HepG2 (cell line): ENCODE measurements around the gene CIAO2B. TPM values are rescaled to one million over a fixed set of nuclear protein-coding genes. Genes with fewer than 3 reads are reported as not detected.

Experiments
- SAP130 ChIP-seq: IDR thresholded peaks from 2 replicates; pipeline ENCODE4 v1.6.1; 2016; ENCODE audit warnings: low read depth
- XRCC5 ChIP-seq: fragments of 200-400 bp; formaldehyde crosslinking; optimal IDR thresholded peaks from 2 replicates; pipeline ENCODE3; 2017; ENCODE audit warnings: mild to moderate bottlenecking, low read length
- polyA plus RNA-seq, 8 experiments: library from polyadenylated mRNA; depleted of rRNA in 3 of 8; stranded (reverse) in 7 of 8; unstranded in 1 of 8; fragments of >200 nt; fragmentation: Illumina TruSeq in 4 of 8; extraction: Trizol in 4 of 8; gene quantifications; 2 replicates each; pipeline versions ENCODE4 v1.2.1 to v1.2.3, GENCODE V29; 2011 to 2016; ENCODE audit warnings: low read depth in 4 of 8, missing spikeins in 1 of 8, mixed read lengths in 1 of 8; ENCODE audit not compliant: insufficient read depth in 1 of 8
- total RNA-seq, 5 experiments: library from RNA; depleted of rRNA; stranded (reverse); fragments of >200 nt; fragmentation: Illumina TruSeq; extraction: Trizol; gene quantifications; 2 replicates each; pipeline ENCODE4 v1.2.3, GENCODE V29; 2016; ENCODE audit warnings: low read depth in 1 of 5
- TF ChIP-seq, protein P1 (sequence below): sonication (generic); formaldehyde crosslinking; IDR thresholded peaks from one replicate; pipeline ENCODE4 v1.5.1; 2020; ENCODE audit warnings: mild to moderate bottlenecking, missing genetic modification reagents; ENCODE audit errors: not compliant biosample characterization
- TF ChIP-seq, protein P2 (sequence below): sonication (generic); formaldehyde crosslinking; IDR thresholded peaks from 2 replicates; pipeline ENCODE4 v1.5.1; 2020; ENCODE audit warnings: mild to moderate bottlenecking, missing genetic modification reagents, moderate library complexity
- TF ChIP-seq, protein P3 (sequence below): sonication (generic); formaldehyde crosslinking; IDR thresholded peaks from 2 replicates; pipeline ENCODE4 v1.8.1; 2022; ENCODE audit warnings: mild to moderate bottlenecking, missing genetic modification reagents

CIAO2B gene
- total and polyA plus RNA-seq, 2 of the 13 experiments (the other 11 are each of a cell fraction or from before 2014, with no cell fraction given) = 157 to 293 TPM

DNA sequence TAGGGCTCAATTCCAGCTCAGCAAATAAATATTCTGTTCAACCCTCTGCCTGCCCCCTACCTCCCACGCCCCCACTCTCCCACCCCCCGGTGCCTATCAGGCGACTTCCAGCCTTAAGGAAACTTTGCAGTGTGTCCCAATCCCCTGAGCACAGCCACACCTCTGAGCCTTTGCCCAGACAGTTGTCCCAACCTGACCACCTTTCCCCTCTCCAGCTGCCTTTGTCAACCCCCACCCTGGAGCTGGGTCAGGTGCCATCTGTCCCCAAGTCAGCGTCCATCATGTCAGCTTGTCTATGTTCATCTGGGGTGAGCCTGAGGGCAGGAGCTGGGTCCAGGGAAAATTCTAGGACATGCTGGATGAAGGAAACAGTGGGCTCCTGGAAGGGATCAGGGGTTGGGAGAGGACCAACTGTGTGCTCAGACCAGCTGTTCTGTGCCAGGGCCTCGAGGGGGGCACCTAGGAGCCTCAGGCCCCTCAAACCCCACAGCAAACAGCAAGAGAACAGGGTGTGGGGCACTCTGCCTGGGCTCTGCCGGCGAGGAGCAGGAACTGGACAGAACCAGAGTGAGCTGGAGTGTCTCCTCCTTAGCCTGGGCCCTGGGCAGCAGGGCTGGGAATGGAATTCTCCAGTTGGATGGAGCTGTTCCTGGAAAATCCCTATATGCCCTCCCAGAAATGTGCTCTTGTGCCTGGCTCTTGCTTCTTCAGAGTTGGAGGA, 33.3 kb downstream of the CIAO2B start (continued):
- TF ChIP-seq, protein P1, sequence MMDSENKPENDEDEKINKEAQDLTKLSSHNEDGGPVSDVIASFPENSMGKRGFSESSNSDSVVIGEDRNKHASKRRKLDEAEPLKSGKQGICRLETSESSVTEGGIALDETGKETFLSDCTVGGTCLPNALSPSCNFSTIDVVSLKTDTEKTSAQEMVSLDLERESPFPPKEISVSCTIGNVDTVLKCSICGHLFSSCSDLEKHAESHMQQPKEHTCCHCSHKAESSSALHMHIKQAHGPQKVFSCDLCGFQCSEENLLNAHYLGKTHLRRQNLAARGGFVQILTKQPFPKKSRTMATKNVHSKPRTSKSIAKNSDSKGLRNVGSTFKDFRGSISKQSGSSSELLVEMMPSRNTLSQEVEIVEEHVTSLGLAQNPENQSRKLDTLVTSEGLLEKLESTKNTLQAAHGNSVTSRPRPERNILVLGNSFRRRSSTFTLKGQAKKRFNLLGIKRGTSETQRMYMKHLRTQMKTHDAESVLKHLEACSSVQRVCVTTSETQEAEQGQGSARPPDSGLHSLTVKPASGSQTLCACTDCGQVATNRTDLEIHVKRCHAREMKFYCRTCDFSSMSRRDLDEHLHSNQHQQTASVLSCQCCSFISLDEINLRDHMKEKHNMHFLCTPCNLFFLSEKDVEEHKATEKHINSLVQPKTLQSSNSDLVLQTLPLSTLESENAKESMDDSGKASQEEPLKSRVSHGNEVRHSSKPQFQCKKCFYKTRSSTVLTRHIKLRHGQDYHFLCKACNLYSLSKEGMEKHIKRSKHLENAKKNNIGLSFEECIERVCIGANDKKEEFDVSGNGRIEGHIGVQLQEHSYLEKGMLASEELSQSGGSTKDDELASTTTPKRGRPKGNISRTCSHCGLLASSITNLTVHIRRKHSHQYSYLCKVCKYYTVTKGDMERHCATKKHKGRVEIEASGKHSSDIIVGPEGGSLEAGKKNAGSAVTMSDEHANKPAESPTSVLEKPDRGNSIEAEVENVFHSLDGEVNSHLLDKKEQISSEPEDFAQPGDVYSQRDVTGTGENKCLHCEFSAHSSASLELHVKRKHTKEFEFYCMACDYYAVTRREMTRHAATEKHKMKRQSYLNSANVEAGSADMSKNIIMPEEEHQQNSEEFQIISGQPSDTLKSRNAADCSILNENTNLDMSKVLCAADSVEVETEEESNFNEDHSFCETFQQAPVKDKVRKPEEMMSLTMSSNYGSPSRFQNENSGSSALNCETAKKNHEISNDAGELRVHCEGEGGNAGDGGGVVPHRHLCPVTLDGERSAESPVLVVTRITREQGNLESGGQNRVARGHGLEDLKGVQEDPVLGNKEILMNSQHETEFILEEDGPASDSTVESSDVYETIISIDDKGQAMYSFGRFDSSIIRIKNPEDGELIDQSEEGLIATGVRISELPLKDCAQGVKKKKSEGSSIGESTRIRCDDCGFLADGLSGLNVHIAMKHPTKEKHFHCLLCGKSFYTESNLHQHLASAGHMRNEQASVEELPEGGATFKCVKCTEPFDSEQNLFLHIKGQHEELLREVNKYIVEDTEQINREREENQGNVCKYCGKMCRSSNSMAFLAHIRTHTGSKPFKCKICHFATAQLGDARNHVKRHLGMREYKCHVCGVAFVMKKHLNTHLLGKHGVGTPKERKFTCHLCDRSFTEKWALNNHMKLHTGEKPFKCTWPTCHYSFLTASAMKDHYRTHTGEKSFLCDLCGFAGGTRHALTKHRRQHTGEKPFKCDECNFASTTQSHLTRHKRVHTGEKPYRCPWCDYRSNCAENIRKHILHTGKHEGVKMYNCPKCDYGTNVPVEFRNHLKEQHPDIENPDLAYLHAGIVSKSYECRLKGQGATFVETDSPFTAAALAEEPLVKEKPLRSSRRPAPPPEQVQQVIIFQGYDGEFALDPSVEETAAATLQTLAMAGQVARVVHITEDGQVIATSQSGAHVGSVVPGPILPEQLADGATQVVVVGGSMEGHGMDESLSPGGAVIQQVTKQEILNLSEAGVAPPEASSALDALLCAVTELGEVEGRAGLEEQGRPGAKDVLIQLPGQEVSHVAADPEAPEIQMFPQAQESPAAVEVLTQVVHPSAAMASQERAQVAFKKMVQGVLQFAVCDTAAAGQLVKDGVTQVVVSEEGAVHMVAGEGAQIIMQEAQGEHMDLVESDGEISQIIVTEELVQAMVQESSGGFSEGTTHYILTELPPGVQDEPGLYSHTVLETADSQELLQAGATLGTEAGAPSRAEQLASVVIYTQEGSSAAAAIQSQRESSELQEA (CRISPR knock-in tag) = peak; percentile 61
- TF ChIP-seq, protein P2, sequence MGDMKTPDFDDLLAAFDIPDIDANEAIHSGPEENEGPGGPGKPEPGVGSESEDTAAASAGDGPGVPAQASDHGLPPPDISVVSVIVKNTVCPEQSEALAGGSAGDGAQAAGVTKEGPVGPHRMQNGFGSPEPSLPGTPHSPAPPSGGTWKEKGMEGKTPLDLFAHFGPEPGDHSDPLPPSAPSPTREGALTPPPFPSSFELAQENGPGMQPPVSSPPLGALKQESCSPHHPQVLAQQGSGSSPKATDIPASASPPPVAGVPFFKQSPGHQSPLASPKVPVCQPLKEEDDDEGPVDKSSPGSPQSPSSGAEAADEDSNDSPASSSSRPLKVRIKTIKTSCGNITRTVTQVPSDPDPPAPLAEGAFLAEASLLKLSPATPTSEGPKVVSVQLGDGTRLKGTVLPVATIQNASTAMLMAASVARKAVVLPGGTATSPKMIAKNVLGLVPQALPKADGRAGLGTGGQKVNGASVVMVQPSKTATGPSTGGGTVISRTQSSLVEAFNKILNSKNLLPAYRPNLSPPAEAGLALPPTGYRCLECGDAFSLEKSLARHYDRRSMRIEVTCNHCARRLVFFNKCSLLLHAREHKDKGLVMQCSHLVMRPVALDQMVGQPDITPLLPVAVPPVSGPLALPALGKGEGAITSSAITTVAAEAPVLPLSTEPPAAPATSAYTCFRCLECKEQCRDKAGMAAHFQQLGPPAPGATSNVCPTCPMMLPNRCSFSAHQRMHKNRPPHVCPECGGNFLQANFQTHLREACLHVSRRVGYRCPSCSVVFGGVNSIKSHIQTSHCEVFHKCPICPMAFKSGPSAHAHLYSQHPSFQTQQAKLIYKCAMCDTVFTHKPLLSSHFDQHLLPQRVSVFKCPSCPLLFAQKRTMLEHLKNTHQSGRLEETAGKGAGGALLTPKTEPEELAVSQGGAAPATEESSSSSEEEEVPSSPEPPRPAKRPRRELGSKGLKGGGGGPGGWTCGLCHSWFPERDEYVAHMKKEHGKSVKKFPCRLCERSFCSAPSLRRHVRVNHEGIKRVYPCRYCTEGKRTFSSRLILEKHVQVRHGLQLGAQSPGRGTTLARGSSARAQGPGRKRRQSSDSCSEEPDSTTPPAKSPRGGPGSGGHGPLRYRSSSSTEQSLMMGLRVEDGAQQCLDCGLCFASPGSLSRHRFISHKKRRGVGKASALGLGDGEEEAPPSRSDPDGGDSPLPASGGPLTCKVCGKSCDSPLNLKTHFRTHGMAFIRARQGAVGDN = peak; percentile 33; the same call in 1 of the 2 replicates
- TF ChIP-seq SAP130 (CRISPR knock-in tag) (0 out of 2 replicates have a peak, but pooled peaks have one; percentile 16), XRCC5 (peak; percentile 17)
- TF ChIP-seq, protein P3, sequence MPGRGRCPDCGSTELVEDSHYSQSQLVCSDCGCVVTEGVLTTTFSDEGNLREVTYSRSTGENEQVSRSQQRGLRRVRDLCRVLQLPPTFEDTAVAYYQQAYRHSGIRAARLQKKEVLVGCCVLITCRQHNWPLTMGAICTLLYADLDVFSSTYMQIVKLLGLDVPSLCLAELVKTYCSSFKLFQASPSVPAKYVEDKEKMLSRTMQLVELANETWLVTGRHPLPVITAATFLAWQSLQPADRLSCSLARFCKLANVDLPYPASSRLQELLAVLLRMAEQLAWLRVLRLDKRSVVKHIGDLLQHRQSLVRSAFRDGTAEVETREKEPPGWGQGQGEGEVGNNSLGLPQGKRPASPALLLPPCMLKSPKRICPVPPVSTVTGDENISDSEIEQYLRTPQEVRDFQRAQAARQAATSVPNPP (CRISPR knock-in tag) = no peak
